Nephron progenitor cell (in vitro differentiated cells): ENCODE measurements around the gene USP31.

Source experiments
- DNase-seq: peaks from one replicate; pipeline ENCODE4 v3.0.0; 2021
- H3K27ac Mint-ChIP-seq: 2 replicates; pipeline ENCODE4 v1.8.0; 2021; ENCODE audit warnings: mild to moderate bottlenecking, moderate library complexity, mixed read lengths
- H3K27me3 Mint-ChIP-seq: 2 replicates; pipeline ENCODE4 v1.8.0; 2021; ENCODE audit warnings: mild to moderate bottlenecking, low read depth, mixed read lengths; ENCODE audit not compliant: poor library complexity
- H3K36me3 Mint-ChIP-seq: 2 replicates; pipeline ENCODE4 v1.8.0; 2021; ENCODE audit warnings: low read depth, mixed read lengths
- H3K4me1 Mint-ChIP-seq: 2 replicates; pipeline ENCODE4 v1.8.0; 2021; ENCODE audit warnings: mixed read lengths
- H3K4me3 Mint-ChIP-seq: 2 replicates; pipeline ENCODE4 v1.8.0; 2021; ENCODE audit warnings: mild to moderate bottlenecking, moderate library complexity, mixed read lengths
- H3K9me3 Mint-ChIP-seq: 2 replicates; pipeline ENCODE4 v1.8.0; 2021; ENCODE audit warnings: mild to moderate bottlenecking, moderate library complexity, mixed read lengths
- TF ChIP-seq, protein P1 (sequence below): fragments of 200-600 bp; sonication (generic); IDR thresholded peaks from 2 replicates; pipeline ENCODE4 v1.5.0; 2021; ENCODE audit warnings: antibody characterized with exemption

The USP31 gene

DNA sequence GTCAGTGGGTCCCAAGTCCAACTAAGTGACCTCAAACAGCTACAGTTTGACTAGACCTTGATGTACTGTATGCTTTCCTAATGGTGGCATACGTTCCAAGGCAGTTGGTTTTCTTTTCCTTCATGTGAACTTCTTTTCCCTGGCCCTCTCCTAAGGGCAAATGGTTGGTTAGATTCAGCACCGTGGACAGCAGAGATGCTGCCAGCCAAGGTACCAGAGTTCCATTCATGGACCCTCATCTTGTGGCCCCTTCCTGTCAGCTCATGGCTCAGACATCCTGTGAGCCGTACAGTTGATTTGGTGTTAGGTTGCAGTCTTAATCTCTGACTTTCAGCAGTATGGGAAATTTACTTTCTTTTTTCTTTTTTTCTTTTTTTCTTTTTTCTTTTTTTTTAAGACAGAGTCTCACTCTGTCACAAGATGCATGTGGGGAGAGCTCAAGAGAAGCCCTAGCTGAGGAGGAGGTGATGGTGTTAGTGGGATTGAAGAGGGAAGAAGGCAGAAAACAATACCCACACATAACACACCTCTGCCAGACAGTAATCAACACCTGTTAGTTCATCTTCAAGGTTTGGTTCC, 122.4 kb downstream of the USP31 start:
- Mint-ChIP-seq H3K27me3 (peaks cover 14% of the 10 kb centered on the region), H3K27ac (no peak overlapping the region), H3K36me3 (no peaks in the 10 kb centered on the region), H3K9me3 (no peaks in the 10 kb centered on the region), H3K4me3 (no peak overlapping the region), H3K4me1 (peaks cover 5% of the 10 kb centered on the region)
- TF ChIP-seq, protein P1, sequence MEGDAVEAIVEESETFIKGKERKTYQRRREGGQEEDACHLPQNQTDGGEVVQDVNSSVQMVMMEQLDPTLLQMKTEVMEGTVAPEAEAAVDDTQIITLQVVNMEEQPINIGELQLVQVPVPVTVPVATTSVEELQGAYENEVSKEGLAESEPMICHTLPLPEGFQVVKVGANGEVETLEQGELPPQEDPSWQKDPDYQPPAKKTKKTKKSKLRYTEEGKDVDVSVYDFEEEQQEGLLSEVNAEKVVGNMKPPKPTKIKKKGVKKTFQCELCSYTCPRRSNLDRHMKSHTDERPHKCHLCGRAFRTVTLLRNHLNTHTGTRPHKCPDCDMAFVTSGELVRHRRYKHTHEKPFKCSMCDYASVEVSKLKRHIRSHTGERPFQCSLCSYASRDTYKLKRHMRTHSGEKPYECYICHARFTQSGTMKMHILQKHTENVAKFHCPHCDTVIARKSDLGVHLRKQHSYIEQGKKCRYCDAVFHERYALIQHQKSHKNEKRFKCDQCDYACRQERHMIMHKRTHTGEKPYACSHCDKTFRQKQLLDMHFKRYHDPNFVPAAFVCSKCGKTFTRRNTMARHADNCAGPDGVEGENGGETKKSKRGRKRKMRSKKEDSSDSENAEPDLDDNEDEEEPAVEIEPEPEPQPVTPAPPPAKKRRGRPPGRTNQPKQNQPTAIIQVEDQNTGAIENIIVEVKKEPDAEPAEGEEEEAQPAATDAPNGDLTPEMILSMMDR, result no peak
- DNase-seq, result peak; percentile 74

DNA sequence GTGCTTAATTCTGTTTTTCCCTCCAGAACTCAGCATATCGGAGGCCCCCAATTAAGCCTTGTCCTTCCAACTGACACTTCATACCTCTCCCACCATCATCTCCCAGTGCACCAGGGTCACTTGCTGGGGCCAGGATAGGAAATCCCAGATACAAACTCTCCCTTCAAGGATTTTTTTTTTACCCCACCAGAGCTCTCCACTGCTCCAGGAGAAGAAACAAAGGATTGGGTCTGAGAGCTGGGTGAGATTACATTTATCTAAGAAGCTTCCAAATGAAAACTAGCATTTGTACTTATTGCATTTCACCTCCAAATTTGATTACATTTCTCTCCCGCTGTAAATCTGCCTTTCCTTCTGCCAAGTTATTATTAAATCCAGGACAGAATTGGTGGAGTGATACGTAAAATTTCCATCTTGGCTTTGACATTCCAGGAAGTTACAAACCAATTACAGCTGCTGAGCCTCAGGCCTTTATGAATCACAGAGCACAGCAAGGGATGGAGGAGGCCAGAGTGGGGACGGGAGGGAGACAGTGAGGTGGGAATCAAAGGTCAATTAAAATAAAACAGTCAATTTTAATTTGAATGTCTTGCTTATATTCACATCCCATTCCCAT, 123.5 kb downstream of the USP31 start:
- no peak for DNase-seq
- peaks cover 12% of the 10 kb centered on the region for H3K27me3 Mint-ChIP-seq
- H3K9me3 Mint-ChIP-seq, result no peaks in the 10 kb centered on the region
- H3K4me1 Mint-ChIP-seq, result no peaks in the 10 kb centered on the region
- no peak overlapping the region for H3K4me3 Mint-ChIP-seq
- H3K36me3 Mint-ChIP-seq, result no peaks in the 10 kb centered on the region
- H3K27ac Mint-ChIP-seq, result no peak overlapping the region
- TF ChIP-seq, protein P1, result no peak

DNA sequence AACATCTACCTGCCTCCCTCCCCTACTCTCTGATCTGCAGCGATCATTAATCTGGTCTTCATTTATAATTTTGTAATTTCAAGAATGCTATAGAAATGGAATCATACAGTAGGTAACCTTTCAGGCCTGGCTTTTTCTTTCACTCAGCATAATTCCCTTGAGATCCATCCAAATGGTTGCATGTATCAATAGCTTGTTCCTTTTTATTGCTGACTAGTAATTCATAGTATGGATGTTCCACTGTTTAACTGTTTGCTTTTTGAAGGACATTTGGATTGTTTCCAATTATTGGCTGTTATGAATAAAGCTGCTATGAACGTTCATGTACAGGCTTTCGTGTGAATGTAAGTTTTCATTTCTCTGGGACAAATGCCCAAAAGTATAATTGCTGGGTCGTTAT, 125.2 kb downstream of the USP31 start:
- Mint-ChIP-seq H3K4me1 (no peaks in the 10 kb centered on the region), H3K27me3 (peaks cover 7% of the 10 kb centered on the region), H3K4me3 (no peak overlapping the region), H3K36me3 (no peaks in the 10 kb centered on the region), H3K9me3 (no peaks in the 10 kb centered on the region), H3K27ac (no peak overlapping the region)
- TF ChIP-seq, protein P1, result no peak
- DNase-seq, result no peak

DNA sequence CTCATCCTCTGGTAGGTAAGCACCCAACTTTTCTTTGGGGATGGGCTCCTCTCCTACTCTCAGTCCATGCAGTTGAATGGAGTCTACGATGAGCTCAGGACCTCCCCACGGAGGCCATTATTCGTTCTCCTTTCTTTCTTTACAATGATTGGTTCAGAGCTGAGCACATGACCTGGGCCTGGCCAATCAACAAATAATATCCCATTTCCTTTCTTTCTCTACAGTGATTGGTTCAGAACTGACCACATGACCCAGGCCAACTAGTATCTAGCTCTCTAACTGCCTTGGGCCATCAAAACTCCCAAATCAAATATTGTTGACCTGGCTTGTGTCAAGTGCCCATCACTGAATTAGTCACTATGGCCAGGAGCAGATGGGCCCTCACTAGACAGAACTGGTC, 129.2 kb downstream of the USP31 start:
- Mint-ChIP-seq H3K9me3 (no peaks in the 10 kb centered on the region), H3K27me3 (peaks cover 21% of the 10 kb centered on the region), H3K27ac (no peak overlapping the region), H3K36me3 (no peaks in the 10 kb centered on the region), H3K4me1 (no peaks in the 10 kb centered on the region), H3K4me3 (no peak overlapping the region)
- DNase-seq, result no peak
- TF ChIP-seq, protein P1, result no peak

DNA sequence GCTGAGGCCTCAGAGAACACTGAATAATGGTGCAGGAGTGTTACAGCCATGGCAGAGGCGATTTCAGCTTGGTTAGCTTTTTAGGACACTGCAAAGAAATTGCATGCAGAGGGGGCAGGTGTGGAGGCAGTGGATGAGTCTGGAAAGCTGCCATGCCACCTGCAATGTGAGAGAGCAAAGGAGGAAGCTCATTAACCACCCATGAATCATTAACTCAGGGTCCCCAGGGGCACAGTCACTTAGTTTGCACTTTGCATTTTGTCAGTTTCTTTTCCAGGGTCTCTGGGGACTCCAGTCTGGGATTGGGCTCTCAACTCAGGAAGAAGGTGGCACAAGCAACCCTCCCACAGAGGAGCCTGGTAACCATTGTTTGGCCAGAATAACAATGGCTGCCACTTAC, 132.9 kb downstream of the USP31 start:
- no peak overlapping the region for H3K27ac Mint-ChIP-seq
- no peak for DNase-seq
- H3K27me3 Mint-ChIP-seq, result peaks cover 28% of the 10 kb centered on the region
- H3K4me1 Mint-ChIP-seq, result no peaks in the 10 kb centered on the region
- TF ChIP-seq, protein P1, result no peak
- H3K4me3 Mint-ChIP-seq, result no peak overlapping the region
- H3K36me3 Mint-ChIP-seq, result no peaks in the 10 kb centered on the region
- no peaks in the 10 kb centered on the region for H3K9me3 Mint-ChIP-seq

DNA sequence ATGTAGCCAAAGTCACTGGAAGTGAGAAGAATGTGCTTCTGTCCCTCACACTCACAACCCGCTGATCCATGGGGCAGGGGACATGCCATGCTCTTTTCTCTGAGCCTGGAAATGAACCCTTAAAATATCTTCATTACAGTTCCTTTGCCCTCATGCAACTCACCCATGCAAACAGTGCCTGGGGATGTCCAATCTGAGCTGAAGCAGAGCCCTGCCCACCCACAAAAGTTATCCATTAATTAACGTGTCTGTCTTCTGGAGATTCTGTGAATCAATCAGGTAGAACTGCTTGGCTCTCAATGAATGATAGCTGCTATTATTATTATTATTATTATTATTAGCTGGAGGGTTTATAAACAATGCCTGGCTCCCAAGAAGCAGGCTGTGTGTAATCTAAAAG, 133.7 kb downstream of the USP31 start:
- DNase-seq, result no peak
- Mint-ChIP-seq H3K27me3 (peaks cover 28% of the 10 kb centered on the region), H3K4me1 (no peaks in the 10 kb centered on the region), H3K27ac (no peak overlapping the region), H3K4me3 (no peak overlapping the region), H3K36me3 (no peaks in the 10 kb centered on the region), H3K9me3 (no peaks in the 10 kb centered on the region)
- TF ChIP-seq, protein P1, result no peak
